Measurements from ENCODE around the gene HCN1. TPM values are rescaled to one million over a fixed set of nuclear protein-coding genes. Genes with fewer than 3 reads are reported as not detected.

HCN1 gene
- total RNA-seq, 1 experiment from 2014 or later: 0.04 TPM

DNA sequence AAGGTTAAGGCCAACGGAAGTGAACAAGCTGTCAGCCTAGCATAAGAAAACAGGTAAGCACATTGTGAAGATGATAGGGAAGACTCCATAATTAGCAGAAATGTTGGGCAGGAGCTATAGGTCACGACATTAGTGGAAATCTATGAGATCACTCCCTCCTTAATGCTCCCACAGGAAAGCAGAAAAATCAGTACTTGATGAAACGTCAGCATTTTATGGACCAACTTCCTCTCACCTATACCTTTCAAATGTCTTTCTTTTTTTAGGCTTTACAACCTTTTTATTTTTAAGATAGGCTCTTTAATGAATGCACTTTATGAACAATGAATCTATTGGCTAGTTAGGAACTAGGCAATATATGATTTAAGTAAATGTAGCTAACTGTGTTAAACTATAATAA is 29.4 kb upstream of the HCN1 start:
- no peak overlapping the region for H3K27ac ChIP-seq (ENCODE audit: low read depth, low read length, poor library complexity, severe bottlenecking)
- intact Hi-C loops (cut with micrococcal nuclease; ENCODE audit: unreplicated experiment): no loop called here
- H3K4me1 ChIP-seq (ENCODE audit: insufficient read depth, low read length, poor library complexity, severe bottlenecking): no peaks in the 10 kb centered on the region
- H3K9me3 ChIP-seq (ENCODE audit: low read depth, low read length, poor library complexity, severe bottlenecking): no peaks in the 10 kb centered on the region
- H3K36me3 ChIP-seq (ENCODE audit: insufficient read depth, low read length, poor library complexity, severe bottlenecking): no peaks in the 10 kb centered on the region
- no peak for DNase-seq (ENCODE audit: low spot score)
- no TSS peak for BruUV-seq (replicated peaks)
- no peaks in the 10 kb centered on the region for H3K27me3 ChIP-seq (replicated peaks; ENCODE audit: insufficient read depth, low read depth, low read length, poor library complexity)
- CTCF ChIA-PET: no interaction called here
- POLR2A ChIA-PET (ENCODE audit: low non-redundant PET): no interaction called here
- TF ChIP-seq, protein P1, sequence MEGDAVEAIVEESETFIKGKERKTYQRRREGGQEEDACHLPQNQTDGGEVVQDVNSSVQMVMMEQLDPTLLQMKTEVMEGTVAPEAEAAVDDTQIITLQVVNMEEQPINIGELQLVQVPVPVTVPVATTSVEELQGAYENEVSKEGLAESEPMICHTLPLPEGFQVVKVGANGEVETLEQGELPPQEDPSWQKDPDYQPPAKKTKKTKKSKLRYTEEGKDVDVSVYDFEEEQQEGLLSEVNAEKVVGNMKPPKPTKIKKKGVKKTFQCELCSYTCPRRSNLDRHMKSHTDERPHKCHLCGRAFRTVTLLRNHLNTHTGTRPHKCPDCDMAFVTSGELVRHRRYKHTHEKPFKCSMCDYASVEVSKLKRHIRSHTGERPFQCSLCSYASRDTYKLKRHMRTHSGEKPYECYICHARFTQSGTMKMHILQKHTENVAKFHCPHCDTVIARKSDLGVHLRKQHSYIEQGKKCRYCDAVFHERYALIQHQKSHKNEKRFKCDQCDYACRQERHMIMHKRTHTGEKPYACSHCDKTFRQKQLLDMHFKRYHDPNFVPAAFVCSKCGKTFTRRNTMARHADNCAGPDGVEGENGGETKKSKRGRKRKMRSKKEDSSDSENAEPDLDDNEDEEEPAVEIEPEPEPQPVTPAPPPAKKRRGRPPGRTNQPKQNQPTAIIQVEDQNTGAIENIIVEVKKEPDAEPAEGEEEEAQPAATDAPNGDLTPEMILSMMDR (conservative IDR thresholded peaks at IDR 0.05; ENCODE audit: low read depth, low read length): no peak
- no peak for TF ChIP-seq EZH2 (IDR thresholded peaks at IDR 0.05; ENCODE audit: borderline replicate concordance, low read depth, low read length, poor library complexity, severe bottlenecking)
- no peak overlapping the region for H3K4me3 ChIP-seq (ENCODE audit: low read depth, low read length, poor library complexity, severe bottlenecking)

DNA sequence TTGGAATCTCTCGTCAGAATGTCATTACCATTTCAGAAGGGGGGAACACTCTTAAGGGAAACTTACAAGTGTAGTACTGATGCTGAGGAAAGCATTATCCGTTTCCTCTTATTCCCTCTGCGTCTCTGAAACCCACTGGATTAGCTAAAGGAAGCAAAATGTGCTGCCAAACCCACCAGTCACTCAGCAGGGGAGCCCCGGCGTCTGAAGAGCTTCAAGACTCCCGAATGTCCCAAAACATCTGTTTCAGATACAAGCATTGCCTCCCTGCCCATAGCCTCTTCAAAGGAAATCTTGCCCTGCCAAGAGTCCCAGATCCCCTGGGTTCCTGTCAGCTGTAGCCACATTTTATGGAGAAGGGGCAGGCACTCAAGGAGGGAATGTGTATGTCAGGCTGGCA is 1.0 kb upstream of the HCN1 start:
- H3K4me1 ChIP-seq (ENCODE audit: insufficient read depth, low read length, poor library complexity, severe bottlenecking): peaks cover 8% of the 10 kb centered on the region
- H3K27ac ChIP-seq (ENCODE audit: low read depth, low read length, poor library complexity, severe bottlenecking): no peak overlapping the region
- intact Hi-C loops (cut with micrococcal nuclease; ENCODE audit: unreplicated experiment): loop anchor here (2.0 to 5.0 kb wide), 2 partner anchors 658 to 755 kb away; no protein-coding TSS in a partner anchor
- ChIA-PET POLR2A (ENCODE audit: low non-redundant PET) (no interaction called here), CTCF (interaction anchor here (0.5 kb wide), 1 partner anchor 56 kb away, joined by 3 read pairs; no protein-coding TSS in a partner anchor)
- no peak overlapping the region for H3K4me3 ChIP-seq (ENCODE audit: low read depth, low read length, poor library complexity, severe bottlenecking)
- peaks cover 35% of the 10 kb centered on the region for H3K27me3 ChIP-seq (replicated peaks; ENCODE audit: insufficient read depth, low read depth, low read length, poor library complexity)
- no TSS peak for BruUV-seq (replicated peaks)
- no peak for TF ChIP-seq EZH2 (IDR thresholded peaks at IDR 0.05; ENCODE audit: borderline replicate concordance, low read depth, low read length, poor library complexity, severe bottlenecking)
- TF ChIP-seq, protein P1 (conservative IDR thresholded peaks at IDR 0.05; ENCODE audit: low read depth, low read length): no peak
- DNase-seq (ENCODE audit: low spot score): peak; percentile 89
- no peaks in the 10 kb centered on the region for H3K36me3 ChIP-seq (ENCODE audit: insufficient read depth, low read length, poor library complexity, severe bottlenecking)
- no peaks in the 10 kb centered on the region for H3K9me3 ChIP-seq (ENCODE audit: low read depth, low read length, poor library complexity, severe bottlenecking)

DNA sequence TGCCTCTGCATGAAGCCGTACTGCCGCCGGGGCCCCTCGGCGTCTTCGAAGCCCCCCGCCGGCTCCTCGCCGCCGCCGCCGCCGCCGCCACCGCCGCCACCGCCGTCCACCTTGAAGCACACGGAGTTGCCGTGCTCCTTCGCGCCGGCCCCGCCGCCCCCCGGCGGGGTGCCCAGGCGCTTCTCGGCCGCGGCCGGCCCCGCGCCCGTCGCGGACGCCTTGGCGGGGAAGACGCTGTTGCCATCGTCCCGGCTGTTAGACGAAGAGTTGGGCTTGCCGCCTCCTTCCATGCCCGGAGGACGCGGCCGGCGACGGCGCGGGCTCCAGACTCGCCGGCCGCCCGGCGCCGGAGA is 400 bp downstream of the HCN1 start:
- intact Hi-C loops (cut with micrococcal nuclease; ENCODE audit: unreplicated experiment): loop anchor here (2.0 to 5.0 kb wide), 2 partner anchors 657 to 753 kb away; no protein-coding TSS in a partner anchor
- no peak for DNase-seq (ENCODE audit: low spot score)
- ChIA-PET POLR2A (ENCODE audit: low non-redundant PET) (interaction anchor here (0.7 kb wide), 1 partner anchor 524 kb away, joined by 3 read pairs; no protein-coding TSS in a partner anchor), CTCF (interaction anchor here (0.7 to 1.1 kb wide), 2 partner anchors 11 to 12 kb away, joined by 3 read pairs; no protein-coding TSS in a partner anchor)
- H3K27ac ChIP-seq (ENCODE audit: low read depth, low read length, poor library complexity, severe bottlenecking): no peak overlapping the region
- H3K4me3 ChIP-seq (ENCODE audit: low read depth, low read length, poor library complexity, severe bottlenecking): peak overlapping the region; percentile 25
- no peaks in the 10 kb centered on the region for H3K36me3 ChIP-seq (ENCODE audit: insufficient read depth, low read length, poor library complexity, severe bottlenecking)
- no TSS peak for BruUV-seq (replicated peaks)
- peaks cover 8% of the 10 kb centered on the region for H3K4me1 ChIP-seq (ENCODE audit: insufficient read depth, low read length, poor library complexity, severe bottlenecking)
- TF ChIP-seq EZH2 (IDR thresholded peaks at IDR 0.05; ENCODE audit: borderline replicate concordance, low read depth, low read length, poor library complexity, severe bottlenecking): no peak
- TF ChIP-seq, protein P1 (conservative IDR thresholded peaks at IDR 0.05; ENCODE audit: low read depth, low read length): no peak
- H3K9me3 ChIP-seq (ENCODE audit: low read depth, low read length, poor library complexity, severe bottlenecking): no peaks in the 10 kb centered on the region
- H3K27me3 ChIP-seq (replicated peaks; ENCODE audit: insufficient read depth, low read depth, low read length, poor library complexity): peaks cover 49% of the 10 kb centered on the region

Measured in A673 (cell line).